HG02759 (cell line): Measurements from ENCODE around the gene MIPOL1.
"Not testable (repeated sequence)": the region's sequence is repeated elsewhere in the genome, so short reads cannot be mapped to it uniquely, and the experiment has no call there.

Source experiments
- ATAC-seq: cut with Tn5 transposase; IDR thresholded peaks from one replicate; pipeline ENCODE4 v1.9.1; 2021; ENCODE audit warnings: mild to moderate bottlenecking, moderate library complexity; ENCODE audit not compliant: unreplicated experiment

MIPOL1 gene, protein sequence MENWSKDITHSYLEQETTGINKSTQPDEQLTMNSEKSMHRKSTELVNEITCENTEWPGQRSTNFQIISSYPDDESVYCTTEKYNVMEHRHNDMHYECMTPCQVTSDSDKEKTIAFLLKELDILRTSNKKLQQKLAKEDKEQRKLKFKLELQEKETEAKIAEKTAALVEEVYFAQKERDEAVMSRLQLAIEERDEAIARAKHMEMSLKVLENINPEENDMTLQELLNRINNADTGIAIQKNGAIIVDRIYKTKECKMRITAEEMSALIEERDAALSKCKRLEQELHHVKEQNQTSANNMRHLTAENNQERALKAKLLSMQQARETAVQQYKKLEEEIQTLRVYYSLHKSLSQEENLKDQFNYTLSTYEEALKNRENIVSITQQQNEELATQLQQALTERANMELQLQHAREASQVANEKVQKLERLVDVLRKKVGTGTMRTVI

DNA sequence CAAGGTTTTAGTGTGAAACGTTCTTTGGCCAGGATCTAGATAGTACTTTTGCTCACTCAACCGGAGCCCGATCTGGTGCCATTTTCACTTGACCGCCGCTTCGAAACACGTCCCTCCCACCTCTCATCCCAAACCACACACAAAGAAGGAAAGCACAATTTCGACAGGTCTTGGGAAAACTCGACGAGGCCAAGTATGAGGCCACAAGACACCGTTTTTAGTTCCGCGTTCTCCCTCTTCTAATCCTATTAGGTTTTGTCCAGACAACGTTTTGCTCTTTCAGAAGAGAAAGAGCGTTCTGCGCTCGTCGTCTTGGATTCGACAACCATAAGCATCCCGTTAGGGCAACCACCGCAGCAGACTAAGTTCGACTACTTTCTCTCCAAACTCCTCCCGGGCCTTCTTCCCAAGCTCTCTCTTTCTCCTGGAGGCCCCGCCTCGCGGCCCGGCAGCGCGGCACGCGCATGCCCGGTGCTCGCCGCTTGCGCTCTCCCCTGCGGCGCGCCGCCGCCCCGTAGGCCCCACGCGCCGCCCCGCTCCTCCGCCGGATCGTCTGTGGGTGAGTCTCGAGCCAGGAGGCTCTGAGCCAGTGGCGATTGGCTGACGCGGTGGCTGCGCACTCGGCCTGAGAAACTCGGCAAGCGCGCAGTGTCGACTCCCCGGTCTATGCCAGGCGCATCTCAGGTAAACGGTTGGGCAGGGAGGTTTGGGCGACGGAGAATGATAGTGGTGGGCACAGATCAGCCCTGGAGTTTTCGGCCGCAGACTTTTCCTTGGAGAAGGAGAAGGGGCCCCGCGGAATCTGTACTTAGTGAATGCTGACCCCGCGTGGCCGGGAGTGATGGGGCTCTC lies at the start of gene MIPOL1:
MIPOL1 (plus strand) TSS at position 517 of the 852 bp plus-strand sequence. CDS start 49,952 bp downstream, outside the sequence.
- ATAC-seq: peak; percentile 52

DNA sequence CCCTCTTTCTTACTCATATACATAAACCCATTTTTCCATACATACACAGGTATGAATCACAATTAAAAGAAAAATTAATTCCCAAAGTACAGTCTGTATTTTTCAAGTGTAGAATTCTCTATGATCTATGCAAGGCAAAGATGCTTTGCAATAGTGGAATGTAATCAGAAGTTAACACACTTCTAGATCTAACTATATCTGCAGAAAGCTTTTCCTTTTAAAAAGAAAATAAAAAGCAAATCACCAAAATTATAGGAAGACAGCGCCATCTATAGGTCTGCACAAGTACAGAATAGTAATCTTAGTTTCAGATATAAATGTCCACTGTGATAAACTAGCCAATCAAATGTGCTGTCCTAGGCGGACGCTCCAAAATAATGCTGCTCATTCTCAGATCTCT lies 47.3 kb upstream of the MIPOL1 start:
- no peak for ATAC-seq

DNA sequence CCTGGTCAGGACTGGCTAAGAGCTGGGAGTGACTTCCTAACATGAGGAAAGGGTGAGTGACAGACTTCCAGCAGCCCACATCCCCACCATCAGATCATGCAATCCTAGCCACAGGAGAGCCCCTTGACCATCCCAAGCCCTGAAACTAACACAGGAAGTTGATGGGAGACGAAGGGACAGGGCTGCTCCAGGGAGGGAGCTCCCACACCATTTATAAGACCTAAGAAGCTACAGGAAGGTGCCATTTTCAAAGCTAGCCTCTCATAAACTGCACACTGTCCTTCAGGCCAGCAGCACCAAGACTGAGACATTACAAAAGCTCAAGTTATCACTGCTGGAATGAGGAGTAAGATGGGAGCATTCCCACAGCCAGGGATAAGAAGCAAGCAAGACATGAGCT lies 44.7 kb upstream of the MIPOL1 start:
- ATAC-seq: no peak

DNA sequence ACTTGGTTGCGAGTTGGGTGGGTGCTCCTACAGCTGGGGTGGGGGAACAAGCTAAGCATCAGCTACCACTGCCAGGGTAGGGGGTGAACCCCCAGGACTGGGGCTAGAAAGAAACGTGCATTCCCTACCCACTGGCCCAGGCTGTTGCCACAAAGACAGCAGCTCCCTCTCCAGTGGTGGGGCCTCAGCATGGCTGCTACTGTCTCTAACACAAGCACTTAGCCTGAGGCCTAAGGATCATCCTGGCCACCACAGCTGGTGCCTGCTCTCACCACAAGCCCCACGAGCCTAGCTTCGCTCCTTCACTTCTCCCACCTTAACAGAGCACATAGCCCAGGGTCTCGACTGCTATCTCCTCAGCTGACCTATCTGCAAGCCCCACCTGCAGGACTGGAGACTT lies 44.3 kb upstream of the MIPOL1 start:
- no peak for ATAC-seq

DNA sequence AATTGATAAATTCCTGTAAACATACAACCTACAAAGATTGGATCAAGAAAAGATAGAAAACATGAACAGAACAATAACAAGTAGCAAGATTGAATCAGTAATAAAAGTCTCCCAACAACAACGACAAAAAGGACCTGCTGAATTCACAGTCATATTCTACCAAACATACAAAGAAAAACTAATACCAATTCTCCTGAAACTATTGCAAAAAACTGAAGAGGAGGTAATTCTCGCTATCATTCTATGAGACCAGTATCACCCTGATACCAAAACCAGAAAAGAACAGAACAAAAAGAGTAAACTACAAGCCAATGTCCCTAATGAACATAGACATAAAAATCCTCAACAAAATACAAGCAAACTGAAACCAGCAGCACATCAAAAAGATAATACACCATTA lies 39.8 kb upstream of the MIPOL1 start:
- no peak for ATAC-seq

DNA sequence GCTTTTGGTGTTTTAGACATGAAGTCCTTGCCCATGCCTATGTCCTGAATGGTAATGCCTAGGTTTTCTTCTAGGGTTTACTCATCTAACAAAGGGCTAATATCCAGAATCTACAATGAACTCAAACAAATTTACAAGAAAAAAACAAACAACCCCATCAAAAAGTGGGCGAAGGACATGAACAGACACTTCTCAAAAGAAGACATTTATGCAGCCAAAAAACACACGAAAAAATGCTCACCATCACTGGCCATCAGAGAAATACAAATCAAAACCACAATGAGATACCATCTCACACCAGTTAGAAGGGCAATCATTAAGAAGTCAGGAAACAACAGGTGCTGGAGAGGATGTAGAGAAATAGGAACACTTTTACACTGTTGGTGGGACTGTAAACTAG lies 35.4 kb upstream of the MIPOL1 start:
- not testable (repeated sequence) for ATAC-seq

DNA sequence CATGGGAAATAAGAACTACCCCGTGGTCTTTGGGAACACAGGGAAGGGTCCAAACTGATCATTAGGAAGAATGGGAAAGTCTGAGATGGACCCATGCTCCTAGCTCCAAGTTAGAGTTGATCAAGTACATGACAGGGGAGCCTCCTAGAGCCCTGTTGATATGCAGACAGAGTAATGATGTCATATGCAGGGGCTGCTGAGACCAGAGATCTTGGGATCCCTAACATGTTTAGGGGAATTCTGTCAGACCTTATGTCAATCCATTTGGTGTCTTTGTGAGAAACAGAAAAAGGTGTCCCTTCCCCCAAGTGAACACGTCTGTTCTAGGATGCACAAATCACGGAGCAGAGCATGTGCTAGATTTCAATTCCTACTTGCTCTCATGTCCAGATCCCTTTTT lies 31.9 kb upstream of the MIPOL1 start:
- ATAC-seq: no peak

DNA sequence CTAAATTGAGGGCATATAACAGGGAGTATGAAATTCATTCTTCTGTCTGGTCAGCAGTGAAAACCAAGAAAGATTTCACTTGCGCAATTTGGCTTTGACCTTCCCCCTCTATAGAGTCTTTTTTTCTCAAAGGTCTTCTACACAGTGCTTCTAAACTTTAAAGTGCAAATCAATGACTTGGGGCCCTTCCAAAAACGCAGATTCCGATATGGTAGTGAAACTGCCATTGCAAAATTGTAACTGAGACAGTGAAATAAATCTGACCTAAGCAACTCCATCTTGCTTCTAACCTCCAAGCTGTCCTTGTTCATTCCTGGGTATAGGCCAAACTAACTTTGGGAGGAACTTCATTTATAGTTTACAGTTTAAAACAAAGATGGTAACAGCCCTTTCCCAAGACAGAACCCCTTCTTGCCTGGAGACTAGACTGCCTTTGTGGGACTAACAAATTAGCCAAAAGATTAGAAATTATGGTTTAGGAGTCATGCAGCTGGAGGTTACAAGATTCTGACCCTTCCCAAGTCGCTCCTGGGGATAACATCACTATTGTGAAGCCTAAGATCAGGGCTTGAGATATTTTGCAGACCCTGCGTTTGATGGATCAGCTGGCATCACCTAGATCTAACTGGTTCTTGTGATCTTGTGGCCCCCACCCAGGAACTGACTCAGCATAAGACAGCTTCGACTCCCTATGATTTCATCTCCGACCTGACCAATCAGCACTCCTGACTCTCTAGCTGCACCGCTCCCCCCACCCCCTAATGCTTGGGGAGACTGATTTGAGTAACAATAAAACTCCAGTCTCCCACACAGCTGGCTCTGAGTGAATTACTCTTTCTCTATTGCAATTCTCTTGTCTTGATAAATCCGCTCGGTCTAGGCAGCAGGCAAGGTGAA lies 30.3 kb upstream of the MIPOL1 start:
- no peak for ATAC-seq

DNA sequence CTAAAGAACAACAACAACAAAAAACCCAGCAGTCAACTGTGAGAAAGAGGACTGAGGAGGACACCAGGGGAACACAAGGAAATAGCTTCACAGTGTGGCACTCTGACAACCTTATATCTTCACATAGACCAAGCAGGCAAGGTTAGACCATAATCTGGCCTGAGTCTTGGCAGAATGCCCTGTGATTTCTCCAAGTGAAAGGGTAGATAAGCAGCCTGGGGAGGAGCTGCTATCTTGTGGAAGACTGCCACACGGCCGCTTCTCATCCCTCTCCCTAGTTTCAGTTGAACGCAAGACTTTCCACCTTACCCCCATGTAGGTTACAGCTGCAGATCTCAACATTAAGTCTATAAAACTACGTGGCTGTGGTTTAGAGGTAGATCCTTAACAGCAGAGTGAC lies 29.0 kb upstream of the MIPOL1 start:
- no peak for ATAC-seq

DNA sequence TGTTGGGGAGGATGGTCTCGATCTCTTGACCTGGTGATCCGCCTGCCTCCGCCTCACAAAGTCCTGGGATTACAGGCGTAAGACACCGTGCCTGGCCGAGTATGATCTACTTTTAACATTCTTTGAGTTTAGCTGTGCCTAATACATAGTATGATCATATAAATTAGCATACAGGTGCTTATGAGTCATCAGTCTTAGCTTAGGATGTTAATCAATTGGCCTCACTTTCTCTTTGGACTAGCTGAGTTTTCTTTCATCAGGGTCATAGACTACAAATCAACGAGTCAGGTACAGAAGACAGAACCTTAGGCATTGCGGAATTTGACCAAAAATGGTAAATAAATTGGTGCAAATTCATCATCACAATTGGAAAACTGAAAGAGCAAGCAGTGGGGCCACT lies 27.5 kb upstream of the MIPOL1 start:
- ATAC-seq: no peak

DNA sequence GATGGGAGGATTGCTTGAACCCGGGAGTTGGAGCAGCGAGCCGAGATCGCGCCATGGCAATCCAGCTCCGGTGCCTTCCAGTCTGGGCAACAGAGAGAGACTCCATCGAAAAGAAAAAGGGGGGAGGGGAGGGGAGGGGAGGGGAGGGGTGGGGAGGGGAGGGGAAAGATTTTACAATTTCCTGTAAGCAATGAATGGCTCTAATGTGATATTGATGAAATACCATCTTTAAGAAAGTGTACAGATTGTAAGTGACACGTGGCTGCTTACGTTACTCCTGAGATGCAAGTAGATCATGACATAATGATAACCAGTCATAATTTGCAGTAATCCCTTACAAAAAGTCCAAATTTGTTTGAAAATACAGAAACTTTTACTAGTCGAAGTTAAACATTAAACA lies 26.7 kb upstream of the MIPOL1 start:
- no peak for ATAC-seq

DNA sequence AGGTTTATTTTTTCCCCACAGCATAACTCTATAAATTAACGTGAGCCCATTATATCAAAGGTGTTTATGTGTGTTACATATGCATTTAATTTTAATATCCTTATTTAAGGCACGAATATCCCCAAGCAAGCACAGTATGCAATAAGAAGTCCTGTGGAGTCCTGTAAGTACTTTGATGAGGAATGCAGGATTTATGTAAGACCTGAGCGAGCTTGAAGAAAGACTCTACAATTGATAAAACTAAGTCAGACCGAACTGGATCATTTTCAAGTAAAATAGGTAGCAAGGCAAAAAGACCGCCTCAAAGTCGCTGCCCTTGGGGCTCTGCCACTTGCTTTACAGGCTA lies 26.1 kb upstream of the MIPOL1 start:
- ATAC-seq: no peak

DNA sequence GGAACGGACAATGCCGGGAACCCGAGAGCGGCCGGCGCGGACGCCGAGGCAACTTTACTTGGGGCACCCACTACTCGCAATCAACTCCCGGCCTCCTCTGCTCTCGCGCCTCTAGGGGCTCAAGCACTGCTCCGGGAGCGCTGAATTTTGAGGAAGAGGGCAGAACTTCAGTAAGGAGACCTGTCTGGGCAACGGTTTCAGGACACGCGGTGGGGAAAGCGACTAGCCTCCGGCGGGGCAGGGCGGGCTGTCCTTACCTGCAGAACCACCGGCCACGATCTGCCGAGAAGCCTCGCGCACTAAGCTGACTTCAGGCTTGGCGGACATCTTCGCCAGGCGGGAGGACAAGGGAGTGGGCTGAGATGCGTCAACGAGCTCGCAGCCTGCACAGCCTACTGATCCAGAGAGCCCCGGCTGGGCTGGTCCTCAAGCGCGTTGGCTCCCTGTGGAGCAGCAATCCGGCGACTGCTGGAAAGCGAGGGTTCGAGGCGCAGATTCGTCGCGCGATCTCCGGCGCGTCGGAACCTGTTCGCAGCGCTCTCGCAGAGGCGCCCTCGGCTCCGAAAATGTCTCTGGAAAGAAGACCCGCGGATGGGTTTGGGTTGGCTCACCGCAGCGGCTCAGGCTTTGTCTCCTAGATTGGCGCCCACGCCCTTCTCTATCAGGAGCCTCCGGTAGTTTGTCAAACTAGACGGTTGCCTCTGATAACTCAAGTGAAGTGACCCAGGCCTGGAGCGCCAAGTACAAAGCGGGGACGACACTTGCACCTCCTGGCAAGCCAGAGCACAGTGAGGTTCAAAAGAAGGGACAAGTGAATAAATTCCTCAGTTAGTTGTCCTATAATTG lies 25.5 kb upstream of the MIPOL1 start, which contains the start of gene SLC25A21:
SLC25A21 (minus strand) TSS at position 583 of the 846 bp plus-strand sequence.
- peak; percentile 59 for ATAC-seq

DNA sequence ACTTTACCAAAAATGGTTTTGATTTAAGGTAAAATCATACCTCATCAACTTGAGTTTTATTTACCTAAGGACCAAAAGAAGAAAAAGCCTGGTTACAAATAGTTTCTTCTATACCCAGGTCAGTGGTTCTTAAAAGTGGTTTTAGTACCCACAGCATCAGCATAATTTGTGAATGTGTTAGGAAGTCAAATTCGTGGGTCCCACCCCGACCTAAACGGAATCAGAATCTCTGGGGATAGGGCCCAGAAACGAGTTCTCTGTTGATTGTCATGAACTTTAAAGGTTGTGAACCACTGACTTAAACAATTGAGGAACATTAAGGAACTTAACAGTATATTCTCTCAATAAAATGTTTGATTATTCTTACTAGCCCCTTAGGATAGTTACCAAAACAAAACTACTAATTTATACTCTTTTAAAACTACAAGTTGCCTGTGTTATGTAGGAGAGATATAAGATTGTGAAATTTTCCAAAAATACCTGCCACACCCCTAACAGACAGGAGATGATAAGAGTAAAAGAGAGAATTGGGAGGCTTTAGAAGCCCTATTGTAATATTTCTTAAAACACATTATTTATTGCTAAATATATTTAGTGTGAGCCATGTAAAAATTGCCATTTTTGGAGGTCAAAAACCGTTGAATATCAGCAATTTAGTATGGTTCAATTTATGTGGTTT lies 24.7 kb upstream of the MIPOL1 start:
- no peak for ATAC-seq

DNA sequence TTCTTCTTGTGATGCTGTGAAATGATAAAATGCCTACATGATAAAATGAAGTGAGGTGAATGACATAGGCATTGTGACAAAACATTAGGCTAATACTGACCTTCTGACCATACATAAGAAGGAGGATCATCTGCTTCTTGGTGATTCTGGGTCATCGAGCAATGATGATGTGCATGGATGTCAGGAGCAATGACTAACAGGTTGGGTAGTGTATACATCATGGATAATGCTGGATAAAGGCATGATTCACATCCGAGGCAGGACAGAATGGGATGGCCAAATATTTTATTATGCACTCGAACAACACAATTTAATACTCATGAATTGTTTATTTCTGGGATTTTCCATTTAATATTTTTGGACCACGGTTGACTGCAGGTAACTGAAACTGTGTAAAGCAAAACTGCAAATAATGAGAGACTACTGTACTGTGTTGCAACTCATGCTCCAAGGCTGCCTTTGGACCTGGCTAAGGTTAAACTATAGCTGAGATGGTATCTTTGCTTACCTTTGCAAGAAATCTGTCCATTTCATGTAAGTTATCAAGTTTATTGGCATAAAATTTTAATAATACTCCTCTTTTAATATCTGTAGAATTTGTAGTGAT lies 17.7 kb upstream of the MIPOL1 start:
- ATAC-seq: no peak

DNA sequence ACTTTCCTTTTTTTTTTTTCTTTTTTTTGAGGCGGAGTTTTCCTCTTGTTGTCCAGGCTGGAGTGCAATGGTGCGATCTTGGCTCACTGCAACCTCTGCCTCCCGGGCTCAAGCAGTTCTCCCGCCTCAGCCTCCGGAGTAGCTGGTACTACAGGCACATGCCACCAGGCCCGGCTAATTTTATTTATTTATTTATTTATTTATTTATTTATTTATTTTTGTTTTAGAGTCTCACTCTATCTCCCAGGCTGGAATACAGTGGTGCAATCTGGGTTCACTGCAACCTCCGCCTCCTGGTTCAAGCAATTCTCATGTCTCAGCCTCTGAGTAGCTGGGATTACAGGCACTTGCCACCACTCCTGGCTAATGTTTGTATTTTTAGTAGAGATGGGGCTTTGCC lies 16.9 kb upstream of the MIPOL1 start:
- ATAC-seq: not testable (repeated sequence)

DNA sequence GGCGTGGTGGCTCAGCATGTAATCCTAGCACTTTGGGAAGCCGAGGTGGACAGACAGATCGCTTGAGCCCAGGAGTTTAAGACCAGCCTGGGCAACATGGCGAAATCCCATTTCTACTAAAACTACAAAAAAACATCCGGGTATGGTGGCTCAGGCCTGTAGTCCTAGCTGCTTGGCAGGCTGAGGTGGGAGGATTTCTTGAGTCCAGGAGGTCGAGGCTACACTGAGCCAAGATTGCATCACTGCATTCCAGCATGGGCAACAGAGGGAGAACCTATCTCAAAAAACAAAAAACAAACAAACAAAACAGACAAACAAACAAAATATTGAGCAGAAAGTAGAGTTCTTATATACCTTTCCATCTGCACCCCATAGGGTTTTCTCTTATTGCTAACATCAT lies 16.3 kb upstream of the MIPOL1 start:
- ATAC-seq: no peak

DNA sequence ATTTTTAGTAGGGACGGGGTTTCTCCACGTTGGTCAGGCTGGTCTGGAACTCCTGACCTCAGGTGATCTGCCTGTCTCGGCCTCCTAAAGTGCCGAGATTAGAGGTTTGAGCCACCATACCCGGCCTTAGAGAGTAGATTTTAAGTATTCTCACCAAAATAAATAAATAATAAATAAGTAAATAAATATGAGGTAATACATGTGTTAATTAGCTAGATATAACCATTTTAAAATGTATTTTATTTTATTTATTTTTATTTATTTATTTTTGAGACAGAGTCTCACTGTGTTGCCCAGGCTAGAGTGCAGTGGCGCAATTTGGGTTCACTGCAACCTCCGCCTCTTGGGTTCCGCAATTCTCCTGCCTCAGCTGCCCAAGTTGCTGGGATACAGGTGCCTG lies 13.2 kb upstream of the MIPOL1 start:
- ATAC-seq: not testable (repeated sequence)

DNA sequence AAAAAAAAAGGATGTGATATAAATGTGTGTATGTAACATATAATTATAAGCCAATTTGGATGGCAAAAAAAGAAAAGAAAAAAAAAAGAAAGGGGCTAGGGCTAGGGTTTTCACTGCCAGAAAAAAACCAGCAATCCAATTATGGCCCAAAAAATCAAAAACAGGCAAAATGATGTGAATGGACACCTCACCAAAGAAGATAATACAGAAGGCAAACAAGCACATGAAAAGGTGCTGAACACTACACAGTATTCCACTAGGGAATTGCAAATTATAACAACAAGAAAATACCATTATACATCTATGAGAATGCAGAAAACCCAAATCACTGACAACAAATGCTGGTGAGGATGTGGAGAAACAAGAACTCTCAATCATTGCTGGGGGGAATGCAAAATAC lies 12.1 kb upstream of the MIPOL1 start:
- no peak for ATAC-seq
